ENCODE measurements around the gene DDR2. TPM values are rescaled to one million over a fixed set of nuclear protein-coding genes. Genes with fewer than 3 reads are reported as not detected.

The DDR2 gene
- total RNA-seq, 1 experiment from 2014 or later = 0.52 TPM

DNA sequence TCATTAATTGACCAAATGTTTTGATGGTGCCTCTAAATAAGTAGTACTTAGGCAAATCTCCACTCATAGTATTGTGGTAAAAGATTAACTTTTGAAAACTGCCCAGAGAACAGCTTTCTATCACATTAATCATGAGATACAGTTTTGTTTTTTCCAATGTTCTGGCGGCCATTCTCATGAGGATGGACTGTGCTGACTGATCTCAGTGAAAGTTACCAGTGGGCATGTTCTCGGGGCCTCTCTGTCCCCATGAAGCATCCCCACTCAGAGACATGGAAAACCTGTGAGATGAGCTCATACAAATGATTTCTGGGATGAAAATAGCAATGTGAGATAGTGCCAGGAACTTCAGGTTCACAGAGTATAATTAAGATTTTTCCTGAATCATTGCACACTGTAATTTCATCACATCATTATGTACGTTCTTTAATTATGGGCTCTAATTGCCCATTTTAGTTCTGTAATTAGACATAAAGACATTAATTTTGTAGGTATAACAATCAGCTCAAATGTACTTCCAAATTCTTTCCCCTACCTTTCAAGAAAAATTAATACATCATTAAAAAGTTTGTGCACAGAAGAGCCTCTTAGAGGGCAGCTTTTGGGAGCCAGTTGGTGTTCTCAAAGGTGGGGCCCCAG, 40.5 kb downstream of the DDR2 start:
- H4K8ac ChIP-seq (replicated peaks; ENCODE audit: insufficient read length, low read depth, low read length) = no peak overlapping the region

More for the DNA sequence above, 40.5 kb downstream of the DDR2 start:
- DNase-seq = no peak
- H3K27me3 ChIP-seq (ENCODE audit: insufficient read depth, low read length) = no peaks in the 10 kb centered on the region
- H3K4me3 Mint-ChIP-seq = no peak overlapping the region
- no peaks in the 10 kb centered on the region for H3K27me3 Mint-ChIP-seq (ENCODE audit: low read depth)
- no peak overlapping the region for H4K91ac ChIP-seq (ENCODE audit: insufficient read length, low read depth, low read length)
- no peak overlapping the region for H3K18ac ChIP-seq (ENCODE audit: insufficient read length, low read depth, low read length)
- no peak overlapping the region for H2BK15ac ChIP-seq (ENCODE audit: low read depth, low read length)
- H2BK5ac ChIP-seq (ENCODE audit: insufficient read length, low read length) = no peak overlapping the region
- no peak overlapping the region for H4K5ac ChIP-seq (ENCODE audit: insufficient read length, low read depth, low read length)
- no CpG with 5 or more reads among the region's 3 CpGs for WGBS (ENCODE audit: extremely low coverage, insufficient read length, low lambda C conversion rate)
- no peaks in the 10 kb centered on the region for H3K9me3 Mint-ChIP-seq
- H3K9ac ChIP-seq (ENCODE audit: extremely low read depth, insufficient read length, low read length) = no peak overlapping the region
- no peak overlapping the region for H3K14ac ChIP-seq (ENCODE audit: insufficient read depth, low read length)
- H3K27ac ChIP-seq (ENCODE audit: insufficient read length, low read depth, low read length) = no peak overlapping the region
- no peak overlapping the region for H3K4ac ChIP-seq (ENCODE audit: low read depth, low read length)
- H3K79me2 ChIP-seq (ENCODE audit: insufficient read depth, low read length) = no peaks in the 10 kb centered on the region
- H3K4me1 Mint-ChIP-seq = no peaks in the 10 kb centered on the region; a peak in 1 of 4 replicates
- H2BK20ac ChIP-seq (ENCODE audit: low read depth, low read length, poor library complexity, severe bottlenecking) = no peak overlapping the region
- H3T11ph ChIP-seq (ENCODE audit: low read length) = no peak overlapping the region
- H3K4me1 ChIP-seq (ENCODE audit: insufficient read depth, low read length) = no peaks in the 10 kb centered on the region
- H3K27ac Mint-ChIP-seq = no peak overlapping the region
- TF ChIP-seq, protein P1, sequence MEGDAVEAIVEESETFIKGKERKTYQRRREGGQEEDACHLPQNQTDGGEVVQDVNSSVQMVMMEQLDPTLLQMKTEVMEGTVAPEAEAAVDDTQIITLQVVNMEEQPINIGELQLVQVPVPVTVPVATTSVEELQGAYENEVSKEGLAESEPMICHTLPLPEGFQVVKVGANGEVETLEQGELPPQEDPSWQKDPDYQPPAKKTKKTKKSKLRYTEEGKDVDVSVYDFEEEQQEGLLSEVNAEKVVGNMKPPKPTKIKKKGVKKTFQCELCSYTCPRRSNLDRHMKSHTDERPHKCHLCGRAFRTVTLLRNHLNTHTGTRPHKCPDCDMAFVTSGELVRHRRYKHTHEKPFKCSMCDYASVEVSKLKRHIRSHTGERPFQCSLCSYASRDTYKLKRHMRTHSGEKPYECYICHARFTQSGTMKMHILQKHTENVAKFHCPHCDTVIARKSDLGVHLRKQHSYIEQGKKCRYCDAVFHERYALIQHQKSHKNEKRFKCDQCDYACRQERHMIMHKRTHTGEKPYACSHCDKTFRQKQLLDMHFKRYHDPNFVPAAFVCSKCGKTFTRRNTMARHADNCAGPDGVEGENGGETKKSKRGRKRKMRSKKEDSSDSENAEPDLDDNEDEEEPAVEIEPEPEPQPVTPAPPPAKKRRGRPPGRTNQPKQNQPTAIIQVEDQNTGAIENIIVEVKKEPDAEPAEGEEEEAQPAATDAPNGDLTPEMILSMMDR (conservative IDR thresholded peaks at IDR 0.05) = no peak
- H3K36me3 Mint-ChIP-seq (ENCODE audit: insufficient read depth in 1 of 3, low read depth in 3 of 3) = no peaks in the 10 kb centered on the region
- H3K23ac ChIP-seq (ENCODE audit: insufficient read length, low read depth, low read length) = no peak overlapping the region
- H2AFZ ChIP-seq (ENCODE audit: low read length) = no peak overlapping the region
- no peaks in the 10 kb centered on the region for H4K20me1 ChIP-seq (ENCODE audit: control insufficient read depth, insufficient read depth, insufficient read length)
- H3K56ac ChIP-seq (ENCODE audit: insufficient read length, low read depth, low read length) = no peak overlapping the region
- no peak overlapping the region for H2BK120ac ChIP-seq (ENCODE audit: low read depth, low read length, poor library complexity, severe bottlenecking)
- H2BK12ac ChIP-seq (ENCODE audit: insufficient read length, low read depth, low read length) = no peak overlapping the region
- no peak overlapping the region for H2AK5ac ChIP-seq (ENCODE audit: insufficient read length, low read length)
- no peaks in the 10 kb centered on the region for H3K79me1 ChIP-seq (ENCODE audit: insufficient read depth, low read depth, low read length, poor library complexity, severe bottlenecking)
- no peaks in the 10 kb centered on the region for H3K23me2 ChIP-seq (ENCODE audit: insufficient read length, low read depth, low read length, poor library complexity, severe bottlenecking)
- H3K4me2 ChIP-seq (ENCODE audit: insufficient read depth, insufficient read length, low read length) = no peak overlapping the region
- H3K9me3 ChIP-seq (ENCODE audit: control insufficient read depth, low read depth, low read length) = no peaks in the 10 kb centered on the region
